HCT116 (cell line): Measurements from ENCODE around the gene TCERG1L.

Source experiments
- CTCF ChIP-seq, 3 experiments: fragments of 200-600 bp in 1 of 3; sonication (generic) in 1 of 3; IDR thresholded peaks in 2 of 3; conservative IDR thresholded peaks in 1 of 3; 2 replicates each; pipeline ENCODE4 v1.5.1; 2012 to 2017; ENCODE audit warnings: low read depth in 2 of 3, low read length in 2 of 3, antibody characterized with exemption in 1 of 3, borderline replicate concordance in 1 of 3, control low read depth in 1 of 3, mild to moderate bottlenecking in 1 of 3, mixed read lengths in 1 of 3, mixed run types in 1 of 3, moderate library complexity in 1 of 3; ENCODE audit not compliant: insufficient read depth in 1 of 3
- EZH2 ChIP-seq: fragments of 200-600 bp; sonication (generic); IDR thresholded peaks from 2 replicates; pipeline ENCODE4 v1.6.1; 2017; ENCODE audit warnings: antibody characterized with exemption, mixed run types
- EZH2phosphoT487 ChIP-seq: fragments of 200-600 bp; IDR thresholded peaks from 2 replicates; pipeline ENCODE4 v1.6.1; 2018; ENCODE audit warnings: antibody characterized with exemption, borderline replicate concordance
- POLR2A ChIP-seq: IDR thresholded peaks from 2 replicates; pipeline ENCODE4 v1.7.0; 2011; ENCODE audit warnings: borderline replicate concordance; ENCODE audit not compliant: insufficient read depth, insufficient read length; ENCODE audit errors: extremely low read depth
- POLR2AphosphoS5 ChIP-seq: IDR thresholded peaks from 2 replicates; pipeline ENCODE4 v1.6.1; 2011; ENCODE audit warnings: mild to moderate bottlenecking, low read depth, low read length, moderate library complexity
- SP1 ChIP-seq: IDR thresholded peaks from 2 replicates; pipeline ENCODE4 v1.6.1; 2012; ENCODE audit warnings: low read depth
- TCF7L2 ChIP-seq: IDR thresholded peaks from 2 replicates; pipeline ENCODE4 v1.7.0; 2011; ENCODE audit warnings: borderline replicate concordance, inconsistent platforms; ENCODE audit not compliant: insufficient read depth, insufficient read length; ENCODE audit errors: extremely low read depth
- YY1 ChIP-seq: IDR thresholded peaks from 2 replicates; pipeline ENCODE4 v1.6.1; 2011; ENCODE audit warnings: low read length, low read depth, moderate library complexity, mild to moderate bottlenecking; ENCODE audit not compliant: insufficient replicate concordance; ENCODE audit errors: extremely low read depth
- ZNF274 ChIP-seq: fragments of 200-500 bp; sonication (Bioruptor generic); IDR thresholded peaks from 2 replicates; pipeline ENCODE4 v1.6.1; 2014; ENCODE audit warnings: mild to moderate bottlenecking, low read depth, low read length, inconsistent platforms
- TF ChIP-seq, protein P1 (sequence below): IDR thresholded peaks from 2 replicates; pipeline ENCODE4 v1.6.1; 2012
- TF ChIP-seq, protein P2 (sequence below): IDR thresholded peaks from 2 replicates; pipeline ENCODE4 v1.6.1; 2012; ENCODE audit warnings: low read depth

GRCh38 chr10:131352765-131353290 is 41.3 kb upstream of the TCERG1L start:
- TF ChIP-seq ZNF274 (no peak), POLR2A (no peak), CTCF (IDR thresholded peaks at IDR 0.05 in 2 of 3, conservative IDR thresholded peaks at IDR 0.05 in 1 of 3; ENCODE audit: borderline replicate concordance in 1 of 3, insufficient read depth in 1 of 3, low read depth in 2 of 3, low read length in 2 of 3) (no peak), TCF7L2 (no peak), YY1 (no peak), POLR2AphosphoS5 (no peak), EZH2 (no peak), SP1 (no peak), EZH2phosphoT487 (no peak)
- TF ChIP-seq, protein P1, sequence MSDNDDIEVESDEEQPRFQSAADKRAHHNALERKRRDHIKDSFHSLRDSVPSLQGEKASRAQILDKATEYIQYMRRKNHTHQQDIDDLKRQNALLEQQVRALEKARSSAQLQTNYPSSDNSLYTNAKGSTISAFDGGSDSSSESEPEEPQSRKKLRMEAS = no peak
- TF ChIP-seq, protein P2, sequence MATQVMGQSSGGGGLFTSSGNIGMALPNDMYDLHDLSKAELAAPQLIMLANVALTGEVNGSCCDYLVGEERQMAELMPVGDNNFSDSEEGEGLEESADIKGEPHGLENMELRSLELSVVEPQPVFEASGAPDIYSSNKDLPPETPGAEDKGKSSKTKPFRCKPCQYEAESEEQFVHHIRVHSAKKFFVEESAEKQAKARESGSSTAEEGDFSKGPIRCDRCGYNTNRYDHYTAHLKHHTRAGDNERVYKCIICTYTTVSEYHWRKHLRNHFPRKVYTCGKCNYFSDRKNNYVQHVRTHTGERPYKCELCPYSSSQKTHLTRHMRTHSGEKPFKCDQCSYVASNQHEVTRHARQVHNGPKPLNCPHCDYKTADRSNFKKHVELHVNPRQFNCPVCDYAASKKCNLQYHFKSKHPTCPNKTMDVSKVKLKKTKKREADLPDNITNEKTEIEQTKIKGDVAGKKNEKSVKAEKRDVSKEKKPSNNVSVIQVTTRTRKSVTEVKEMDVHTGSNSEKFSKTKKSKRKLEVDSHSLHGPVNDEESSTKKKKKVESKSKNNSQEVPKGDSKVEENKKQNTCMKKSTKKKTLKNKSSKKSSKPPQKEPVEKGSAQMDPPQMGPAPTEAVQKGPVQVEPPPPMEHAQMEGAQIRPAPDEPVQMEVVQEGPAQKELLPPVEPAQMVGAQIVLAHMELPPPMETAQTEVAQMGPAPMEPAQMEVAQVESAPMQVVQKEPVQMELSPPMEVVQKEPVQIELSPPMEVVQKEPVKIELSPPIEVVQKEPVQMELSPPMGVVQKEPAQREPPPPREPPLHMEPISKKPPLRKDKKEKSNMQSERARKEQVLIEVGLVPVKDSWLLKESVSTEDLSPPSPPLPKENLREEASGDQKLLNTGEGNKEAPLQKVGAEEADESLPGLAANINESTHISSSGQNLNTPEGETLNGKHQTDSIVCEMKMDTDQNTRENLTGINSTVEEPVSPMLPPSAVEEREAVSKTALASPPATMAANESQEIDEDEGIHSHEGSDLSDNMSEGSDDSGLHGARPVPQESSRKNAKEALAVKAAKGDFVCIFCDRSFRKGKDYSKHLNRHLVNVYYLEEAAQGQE = no peak
